GM18858 (cell line): Measurements from ENCODE around the gene TVP23C.

Experiments used
- ATAC-seq: cut with Tn5 transposase; IDR thresholded peaks from one replicate; pipeline ENCODE4 v1.9.1; 2021; ENCODE audit not compliant: unreplicated experiment

Gene TVP23C

GRCh38 chr17:15466131-15466530 lies 97.2 kb downstream of the TVP23C start:
- no peak for ATAC-seq

GRCh38 chr17:15465045-15465701 lies 98.1 kb downstream of the TVP23C start:
- ATAC-seq: no peak

GRCh38 chr17:15464231-15464985 lies 98.9 kb downstream of the TVP23C start:
- no peak for ATAC-seq

GRCh38 chr17:15462976-15463772 lies 100.1 kb downstream of the TVP23C start:
- no peak for ATAC-seq

- ATAC-seq: no peak
These were observed 105.6 kb downstream of the TVP23C start for GRCh38 chr17:15457723-15458094.

GRCh38 chr17:15456972-15457722 lies 106.1 kb downstream of the TVP23C start:
- ATAC-seq: no peak

- no peak for ATAC-seq
These were observed 106.8 kb downstream of the TVP23C start for GRCh38 chr17:15456496-15456895.

GRCh38 chr17:15454346-15454745 lies 108.9 kb downstream of the TVP23C start:
- ATAC-seq: no peak

GRCh38 chr17:15453782-15454181 lies 109.5 kb downstream of the TVP23C start:
- no peak for ATAC-seq

- no peak for ATAC-seq
These were observed 110.0 kb downstream of the TVP23C start for GRCh38 chr17:15453246-15453645.

GRCh38 chr17:15452746-15453145 lies 110.5 kb downstream of the TVP23C start:
- ATAC-seq: no peak
